Esophagus muscularis mucosa (tissue), 3 donors: Measurements from ENCODE around the gene PHF2.

Experiments
- POLR2AphosphoS5 ChIP-seq, 2 donors: sonication (generic); formaldehyde crosslinking; IDR thresholded peaks; one replicate each; pipeline ENCODE4 v1.6.1; 2017; ENCODE audit warnings: antibody characterized with exemption in 2 of 2
- TF ChIP-seq, protein P1 (sequence below), 3 experiments: fragments of 200-600 bp in 2 of 3; fragments of 450-650 bp in 1 of 3; sonication (generic) in 2 of 3; IDR thresholded peaks; one replicate each; pipeline ENCODE4 v1.5.1; 2017 to 2019; ENCODE audit warnings: antibody characterized with exemption in 3 of 3, mild to moderate bottlenecking in 2 of 3, moderate library complexity in 1 of 3

- TF ChIP-seq, protein P1, sequence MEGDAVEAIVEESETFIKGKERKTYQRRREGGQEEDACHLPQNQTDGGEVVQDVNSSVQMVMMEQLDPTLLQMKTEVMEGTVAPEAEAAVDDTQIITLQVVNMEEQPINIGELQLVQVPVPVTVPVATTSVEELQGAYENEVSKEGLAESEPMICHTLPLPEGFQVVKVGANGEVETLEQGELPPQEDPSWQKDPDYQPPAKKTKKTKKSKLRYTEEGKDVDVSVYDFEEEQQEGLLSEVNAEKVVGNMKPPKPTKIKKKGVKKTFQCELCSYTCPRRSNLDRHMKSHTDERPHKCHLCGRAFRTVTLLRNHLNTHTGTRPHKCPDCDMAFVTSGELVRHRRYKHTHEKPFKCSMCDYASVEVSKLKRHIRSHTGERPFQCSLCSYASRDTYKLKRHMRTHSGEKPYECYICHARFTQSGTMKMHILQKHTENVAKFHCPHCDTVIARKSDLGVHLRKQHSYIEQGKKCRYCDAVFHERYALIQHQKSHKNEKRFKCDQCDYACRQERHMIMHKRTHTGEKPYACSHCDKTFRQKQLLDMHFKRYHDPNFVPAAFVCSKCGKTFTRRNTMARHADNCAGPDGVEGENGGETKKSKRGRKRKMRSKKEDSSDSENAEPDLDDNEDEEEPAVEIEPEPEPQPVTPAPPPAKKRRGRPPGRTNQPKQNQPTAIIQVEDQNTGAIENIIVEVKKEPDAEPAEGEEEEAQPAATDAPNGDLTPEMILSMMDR (IDR thresholded peaks at IDR 0.05): no peak
- no peak for TF ChIP-seq POLR2AphosphoS5 (IDR thresholded peaks at IDR 0.05)
These were observed 42.9 kb downstream of the PHF2 start for GRCh38 chr9:93619272-93619775.
